ENCODE results near the gene ZNF764. TPM values are rescaled to one million over a fixed set of nuclear protein-coding genes. Genes with fewer than 3 reads are reported as not detected.

Gene ZNF764
- total RNA-seq, 1 experiment from 2014 or later: 9.1 TPM

- POLR2A ChIA-PET: interaction anchor here (1.5 kb wide), 1 partner anchor 44 kb away, joined by 3 read pairs; the partner anchor contains the start of gene ZNF764
- no peaks in the 10 kb centered on the region for H3K27me3 ChIP-seq (ENCODE audit: insufficient read depth, low read length)
- DNase-seq (ENCODE audit: low read depth, low spot score) (no peak), ATAC-seq (no peak)
- no peaks in the 10 kb centered on the region for H3K79me2 ChIP-seq (ENCODE audit: insufficient read depth, low read length)
- CTCF ChIA-PET: interaction anchor here (0.9 kb wide), 1 partner anchor 9 kb away, joined by 3 read pairs; no protein-coding TSS in a partner anchor
- H3K9me3 ChIP-seq (ENCODE audit: control insufficient read depth in 1 of 2, insufficient read depth in 1 of 2, low read depth in 1 of 2, low read length in 2 of 2): no peaks in the 10 kb centered on the region
- BruUV-seq (replicated peaks): no TSS peak
- no peak overlapping the region for H2AFZ ChIP-seq (ENCODE audit: low read depth, low read length, poor library complexity, severe bottlenecking)
- no peak overlapping the region for H3K9ac ChIP-seq (ENCODE audit: low read length)
- H3K4me3 ChIP-seq (replicated peaks in 1 of 2; ENCODE audit: low read depth in 1 of 2, low read length in 2 of 2): no peak overlapping the region
- TF ChIP-seq ZFX (IDR thresholded peaks at IDR 0.05) (0 out of 2 replicates have a peak, but pooled peaks have one; percentile 11), EGR1 (IDR thresholded peaks at IDR 0.05; ENCODE audit: low read depth) (no peak), ATF3 (IDR thresholded peaks at IDR 0.05) (no peak), EZH2 (IDR thresholded peaks at IDR 0.05) (no peak)
- peaks cover 12 to 14% of the 10 kb centered on the region in 2 experiments; a peak in 3 of 4 replicates for H3K36me3 ChIP-seq (ENCODE audit: control insufficient read depth in 1 of 2, insufficient read depth in 2 of 2, low read length in 2 of 2)
- no peak overlapping the region for H3K4me2 ChIP-seq (ENCODE audit: low read length)
- H3K27ac ChIP-seq (ENCODE audit: low read depth, low read length): no peak overlapping the region
- intact Hi-C loops (cut with micrococcal nuclease): no loop called here
- H4K20me1 ChIP-seq (ENCODE audit: insufficient read depth): no peaks in the 10 kb centered on the region
- H3K9me2 ChIP-seq (ENCODE audit: insufficient read depth): no peaks in the 10 kb centered on the region
- peaks cover 0 to 5% of the 10 kb centered on the region in 2 experiments; a peak in 3 of 4 replicates for H3K4me1 ChIP-seq (ENCODE audit: control insufficient read depth in 1 of 2, insufficient read depth in 2 of 2, low read length in 2 of 2)
- RAD21 ChIA-PET (ENCODE audit: low non-redundant PET in 1 of 2, low total read pairs in 2 of 2, uncharacterized antibody in 2 of 2, unreplicated experiment in 2 of 2): no interaction called here
Observed at GRCh38 chr16:30602616-30603277, 44.6 kb upstream of the ZNF764 start.

DNA sequence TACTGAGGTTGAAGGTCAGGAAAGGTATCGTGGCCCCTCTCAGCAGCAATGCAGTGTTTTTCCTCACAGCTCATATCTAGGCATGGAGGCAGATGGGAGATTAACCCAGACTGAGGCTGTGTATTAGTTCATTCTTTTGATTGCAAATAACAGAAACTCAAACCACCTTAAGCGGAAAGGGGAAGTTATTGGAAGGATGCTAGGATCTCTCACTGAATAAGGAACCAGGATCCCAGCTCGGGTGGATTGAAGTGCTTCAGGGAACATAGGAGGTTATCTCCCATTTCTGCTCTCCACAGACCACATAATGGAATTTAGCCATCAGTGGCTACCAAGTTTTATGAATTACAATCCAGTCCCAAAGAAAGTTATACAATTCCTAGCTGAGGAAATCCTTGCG is 43.8 kb upstream of the ZNF764 start:
- Histone ChIP-seq H3K9me2 (ENCODE audit: insufficient read depth) (no peaks in the 10 kb centered on the region), H4K20me1 (ENCODE audit: insufficient read depth) (no peaks in the 10 kb centered on the region), H2AFZ (ENCODE audit: low read depth, low read length, poor library complexity, severe bottlenecking) (no peak overlapping the region), H3K4me3 (replicated peaks in 1 of 2; ENCODE audit: low read depth in 1 of 2, low read length in 2 of 2) (no peak overlapping the region), H3K4me1 (ENCODE audit: control insufficient read depth in 1 of 2, insufficient read depth in 2 of 2, low read length in 2 of 2) (peaks cover 0 to 5% of the 10 kb centered on the region in 2 experiments; a peak in 3 of 4 replicates), H3K27ac (ENCODE audit: low read depth, low read length) (no peak overlapping the region), H3K79me2 (ENCODE audit: insufficient read depth, low read length) (no peaks in the 10 kb centered on the region), H3K9me3 (ENCODE audit: control insufficient read depth in 1 of 2, insufficient read depth in 1 of 2, low read depth in 1 of 2, low read length in 2 of 2) (no peaks in the 10 kb centered on the region), H3K4me2 (ENCODE audit: low read length) (no peak overlapping the region), H3K36me3 (ENCODE audit: control insufficient read depth in 1 of 2, insufficient read depth in 2 of 2, low read length in 2 of 2) (peaks cover 12 to 14% of the 10 kb centered on the region in 2 experiments; a peak in 3 of 4 replicates), H3K27me3 (ENCODE audit: insufficient read depth, low read length) (no peaks in the 10 kb centered on the region), H3K9ac (ENCODE audit: low read length) (no peak overlapping the region)
- DNase-seq (ENCODE audit: low read depth, low spot score) (no peak), ATAC-seq (no peak)
- intact Hi-C loops (cut with micrococcal nuclease): no loop called here
- no TSS peak for BruUV-seq (replicated peaks)
- POLR2A ChIA-PET: interaction anchor here (1.5 kb wide), 1 partner anchor 44 kb away, joined by 3 read pairs; the partner anchor contains the start of gene ZNF764
- RAD21 ChIA-PET (ENCODE audit: low non-redundant PET in 1 of 2, low total read pairs in 2 of 2, uncharacterized antibody in 2 of 2, unreplicated experiment in 2 of 2): no interaction called here
- CTCF ChIA-PET: no interaction called here
- TF ChIP-seq FOSL1 (IDR thresholded peaks at IDR 0.05; ENCODE audit: low read depth): no peak
- TF ChIP-seq ZFX (IDR thresholded peaks at IDR 0.05): no peak
- no peak for TF ChIP-seq JUND (IDR thresholded peaks at IDR 0.05)
- TF ChIP-seq EGR1 (IDR thresholded peaks at IDR 0.05; ENCODE audit: low read depth): no peak
- TF ChIP-seq, protein P1, sequence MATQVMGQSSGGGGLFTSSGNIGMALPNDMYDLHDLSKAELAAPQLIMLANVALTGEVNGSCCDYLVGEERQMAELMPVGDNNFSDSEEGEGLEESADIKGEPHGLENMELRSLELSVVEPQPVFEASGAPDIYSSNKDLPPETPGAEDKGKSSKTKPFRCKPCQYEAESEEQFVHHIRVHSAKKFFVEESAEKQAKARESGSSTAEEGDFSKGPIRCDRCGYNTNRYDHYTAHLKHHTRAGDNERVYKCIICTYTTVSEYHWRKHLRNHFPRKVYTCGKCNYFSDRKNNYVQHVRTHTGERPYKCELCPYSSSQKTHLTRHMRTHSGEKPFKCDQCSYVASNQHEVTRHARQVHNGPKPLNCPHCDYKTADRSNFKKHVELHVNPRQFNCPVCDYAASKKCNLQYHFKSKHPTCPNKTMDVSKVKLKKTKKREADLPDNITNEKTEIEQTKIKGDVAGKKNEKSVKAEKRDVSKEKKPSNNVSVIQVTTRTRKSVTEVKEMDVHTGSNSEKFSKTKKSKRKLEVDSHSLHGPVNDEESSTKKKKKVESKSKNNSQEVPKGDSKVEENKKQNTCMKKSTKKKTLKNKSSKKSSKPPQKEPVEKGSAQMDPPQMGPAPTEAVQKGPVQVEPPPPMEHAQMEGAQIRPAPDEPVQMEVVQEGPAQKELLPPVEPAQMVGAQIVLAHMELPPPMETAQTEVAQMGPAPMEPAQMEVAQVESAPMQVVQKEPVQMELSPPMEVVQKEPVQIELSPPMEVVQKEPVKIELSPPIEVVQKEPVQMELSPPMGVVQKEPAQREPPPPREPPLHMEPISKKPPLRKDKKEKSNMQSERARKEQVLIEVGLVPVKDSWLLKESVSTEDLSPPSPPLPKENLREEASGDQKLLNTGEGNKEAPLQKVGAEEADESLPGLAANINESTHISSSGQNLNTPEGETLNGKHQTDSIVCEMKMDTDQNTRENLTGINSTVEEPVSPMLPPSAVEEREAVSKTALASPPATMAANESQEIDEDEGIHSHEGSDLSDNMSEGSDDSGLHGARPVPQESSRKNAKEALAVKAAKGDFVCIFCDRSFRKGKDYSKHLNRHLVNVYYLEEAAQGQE (IDR thresholded peaks at IDR 0.05; ENCODE audit: low read depth): no peak
- no peak for TF ChIP-seq SIN3A (IDR thresholded peaks at IDR 0.05; ENCODE audit: low read depth)
- no peak for TF ChIP-seq YY1 (IDR thresholded peaks at IDR 0.05; ENCODE audit: extremely low read depth, insufficient replicate concordance, low read depth, low read length)
- TF ChIP-seq TCF7L2 (IDR thresholded peaks at IDR 0.05; ENCODE audit: borderline replicate concordance, extremely low read depth, insufficient read depth, insufficient read length): no peak
- no peak for TF ChIP-seq CTCF (IDR thresholded peaks at IDR 0.05 in 2 of 3, conservative IDR thresholded peaks at IDR 0.05 in 1 of 3; ENCODE audit: borderline replicate concordance in 1 of 3, insufficient read depth in 1 of 3, low read depth in 2 of 3, low read length in 2 of 3)
- no peak for TF ChIP-seq ZNF274 (IDR thresholded peaks at IDR 0.05; ENCODE audit: low read depth, low read length)
- no peak for TF ChIP-seq EZH2 (IDR thresholded peaks at IDR 0.05)
- no peak for TF ChIP-seq RAD21 (IDR thresholded peaks at IDR 0.05; ENCODE audit: low read depth)

Measured in HCT116 (cell line).